Measurements from ENCODE around the gene TTLL12.

DNA sequence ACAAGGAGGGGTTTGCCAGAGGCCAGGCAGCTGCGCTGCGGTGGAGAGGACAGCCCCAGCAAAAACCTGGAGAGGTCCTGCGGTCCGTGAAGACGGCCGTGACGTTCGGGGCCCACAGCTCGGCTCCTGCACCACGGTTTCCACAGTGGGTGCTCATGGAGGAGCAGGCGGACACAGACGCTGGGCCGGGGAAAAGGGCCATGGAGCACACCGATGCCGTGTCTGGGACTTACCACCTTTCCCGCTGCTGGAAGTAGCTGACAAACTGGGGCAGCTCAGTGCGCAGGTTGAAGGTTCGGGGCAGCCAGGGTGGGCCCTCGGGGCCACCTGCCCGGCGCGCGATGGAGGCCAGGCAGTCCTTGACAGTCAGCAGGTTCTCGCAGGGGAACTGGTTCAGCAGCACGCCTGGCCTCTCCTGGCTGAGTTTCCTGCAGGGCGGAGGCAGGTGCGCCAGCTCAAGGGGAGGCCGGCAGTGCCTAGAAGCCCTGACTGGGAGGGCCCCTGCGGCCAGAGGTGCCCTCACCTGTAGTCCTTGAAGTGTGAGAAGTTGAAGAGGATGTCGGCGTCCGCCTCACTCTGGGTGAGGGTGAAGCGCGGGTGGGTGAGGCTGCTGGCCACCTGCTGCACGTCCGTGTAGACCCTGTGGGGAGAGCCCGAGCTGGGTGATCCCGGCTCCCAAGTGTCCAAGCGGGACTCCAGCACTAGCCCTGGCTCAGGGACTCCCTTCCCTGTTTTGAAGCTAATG lies 12.8 kb downstream of the TTLL12 start:
- TF ChIP-seq, protein P1, sequence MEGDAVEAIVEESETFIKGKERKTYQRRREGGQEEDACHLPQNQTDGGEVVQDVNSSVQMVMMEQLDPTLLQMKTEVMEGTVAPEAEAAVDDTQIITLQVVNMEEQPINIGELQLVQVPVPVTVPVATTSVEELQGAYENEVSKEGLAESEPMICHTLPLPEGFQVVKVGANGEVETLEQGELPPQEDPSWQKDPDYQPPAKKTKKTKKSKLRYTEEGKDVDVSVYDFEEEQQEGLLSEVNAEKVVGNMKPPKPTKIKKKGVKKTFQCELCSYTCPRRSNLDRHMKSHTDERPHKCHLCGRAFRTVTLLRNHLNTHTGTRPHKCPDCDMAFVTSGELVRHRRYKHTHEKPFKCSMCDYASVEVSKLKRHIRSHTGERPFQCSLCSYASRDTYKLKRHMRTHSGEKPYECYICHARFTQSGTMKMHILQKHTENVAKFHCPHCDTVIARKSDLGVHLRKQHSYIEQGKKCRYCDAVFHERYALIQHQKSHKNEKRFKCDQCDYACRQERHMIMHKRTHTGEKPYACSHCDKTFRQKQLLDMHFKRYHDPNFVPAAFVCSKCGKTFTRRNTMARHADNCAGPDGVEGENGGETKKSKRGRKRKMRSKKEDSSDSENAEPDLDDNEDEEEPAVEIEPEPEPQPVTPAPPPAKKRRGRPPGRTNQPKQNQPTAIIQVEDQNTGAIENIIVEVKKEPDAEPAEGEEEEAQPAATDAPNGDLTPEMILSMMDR (IDR thresholded peaks at IDR 0.05): no peak
- no peak for TF ChIP-seq EZH2 (IDR thresholded peaks at IDR 0.05; ENCODE audit: borderline replicate concordance, insufficient read depth, low read depth, low read length, poor library complexity, severe bottlenecking)

Data from B cell (primary cell).